Keratinocyte (primary cell): Measurements from ENCODE around the gene PCDHB13. TPM values are rescaled to one million over a fixed set of nuclear protein-coding genes. Genes with fewer than 3 reads are reported as not detected.
"Not testable (repeated sequence)": the region's sequence is repeated elsewhere in the genome, so short reads cannot be mapped to it uniquely, and the experiment has no call there.

Experiments
- DNase-seq: peaks from one replicate; pipeline ENCODE4 v3.0.0-alpha.2; 2011; ENCODE audit warnings: low read depth, missing footprints, low spot score
- FAIRE-seq: peaks from 2 replicates; lab custom pipeline; 2011; peaks lifted over from hg19 to GRCh38; lab: Jason Lieb, UNC
- H2AFZ ChIP-seq: 2 replicates; pipeline ENCODE4 v1.6.0; 2012; ENCODE audit warnings: low read length, control low read depth, inconsistent platforms; ENCODE audit not compliant: control insufficient read depth
- H3K27ac ChIP-seq: 2 replicates; pipeline ENCODE4 v1.5.1; 2011; ENCODE audit warnings: low read length; ENCODE audit not compliant: control insufficient read depth, insufficient read depth
- H3K27me3 ChIP-seq: 3 replicates; pipeline ENCODE4 v1.6.0; 2011; ENCODE audit warnings: low read length; ENCODE audit not compliant: control insufficient read depth, insufficient read depth; ENCODE audit errors: extremely low read depth
- H3K36me3 ChIP-seq, 2 experiments: 2 replicates in 1 of 2; 3 replicates in 1 of 2; pipeline ENCODE4 v1.5.1; 2011; ENCODE audit warnings: low read length in 2 of 2, mild to moderate bottlenecking in 1 of 2; ENCODE audit not compliant: control insufficient read depth in 2 of 2, insufficient read depth in 2 of 2; ENCODE audit errors: extremely low read depth in 1 of 2
- H3K4me1 ChIP-seq: 3 replicates; pipeline ENCODE4 v1.5.1; 2011; ENCODE audit warnings: low read length; ENCODE audit not compliant: control insufficient read depth, insufficient read depth; ENCODE audit errors: extremely low read depth
- H3K4me2 ChIP-seq: 3 replicates; pipeline ENCODE4 v1.6.0; 2011; ENCODE audit warnings: low read depth, low read length; ENCODE audit not compliant: control insufficient read depth, insufficient read depth; ENCODE audit errors: extremely low read depth
- H3K4me3 ChIP-seq, 3 experiments: fragments of 200-600 bp in 1 of 3; sonication (generic) in 1 of 3; 2 replicates in 2 of 3; 3 replicates in 1 of 3; pipeline ENCODE4 v1.5.1; 2011 to 2016; ENCODE audit warnings: low read length in 3 of 3, mild to moderate bottlenecking in 3 of 3, control low read depth in 2 of 3, inconsistent platforms in 1 of 3, low read depth in 1 of 3, mixed read lengths in 1 of 3, mixed run types in 1 of 3, moderate library complexity in 1 of 3; ENCODE audit not compliant: control insufficient read depth in 2 of 3, insufficient read depth in 2 of 3; ENCODE audit errors: extremely low read depth in 1 of 3
- H3K79me2 ChIP-seq: 2 replicates; pipeline ENCODE4 v1.6.0; 2012; ENCODE audit warnings: low read length; ENCODE audit not compliant: control insufficient read depth, insufficient read depth
- H3K9ac ChIP-seq: 3 replicates; pipeline ENCODE4 v1.6.0; 2011; ENCODE audit warnings: low read length; ENCODE audit not compliant: control insufficient read depth, insufficient read depth; ENCODE audit errors: extremely low read depth
- H3K9me1 ChIP-seq: 3 replicates; pipeline ENCODE4 v1.6.0; 2011; ENCODE audit warnings: low read length; ENCODE audit not compliant: control insufficient read depth, insufficient read depth; ENCODE audit errors: extremely low read depth
- H3K9me3 ChIP-seq: 2 replicates; pipeline ENCODE4 v1.5.1; 2012; ENCODE audit warnings: low read depth, low read length; ENCODE audit not compliant: control insufficient read depth
- H4K20me1 ChIP-seq: 3 replicates; pipeline ENCODE4 v1.6.0; 2011; ENCODE audit warnings: low read length; ENCODE audit not compliant: control insufficient read depth, insufficient read depth; ENCODE audit errors: extremely low read depth
- CTCF ChIP-seq, 3 experiments: IDR thresholded peaks in 1 of 3; conservative IDR thresholded peaks in 1 of 3; optimal IDR thresholded peaks in 1 of 3; 2 replicates in 2 of 3; 3 replicates in 1 of 3; pipeline versions ENCODE3 to v1.5.1; 2011; ENCODE audit warnings: low read length in 3 of 3, mild to moderate bottlenecking in 3 of 3, moderate library complexity in 2 of 3, control low read depth in 1 of 3, inconsistent platforms in 1 of 3; ENCODE audit not compliant: insufficient read depth in 2 of 3; ENCODE audit errors: extremely low read depth in 1 of 3
- EZH2 ChIP-seq: IDR thresholded peaks from one replicate; pipeline ENCODE4 v1.6.1; 2012; ENCODE audit warnings: inconsistent platforms, mild to moderate bottlenecking, low read length, moderate library complexity
- dilution Hi-C: fragments of 300-500 bp; cut with MboI; formaldehyde crosslinking; loops from one replicate; pipeline ENCODE4 v1.7.0; 2020; ENCODE audit warnings: low sequenced_read_pairs; ENCODE audit not compliant: extremely low pct_ligation_motif_present
- polyA plus RNA-seq, 5 experiments: library from polyadenylated mRNA; depleted of rRNA in 3 of 5; stranded (reverse) in 3 of 5; stranded (forward) in 1 of 5; unstranded in 1 of 5; fragments of >200 nt; gene quantifications; 1 replicate in 1 of 5; 2 replicates in 3 of 5; 3 replicates in 1 of 5; pipeline versions ENCODE4 v1.2.1 to v1.2.3, GENCODE V29; 2011 to 2012; ENCODE audit warnings: missing spikeins in 2 of 5, low read depth in 1 of 5, low replicate concordance in 1 of 5

The PCDHB13 gene
- polyA plus RNA-seq, 1 donor (not counting 4 experiments of a cell fraction or from before 2014, with no cell fraction given), result 0.07 TPM

GRCh38 chr5:141208478-141208877 is 5.2 kb upstream of the PCDHB13 start, which contains the start of gene PCDHB12:
Gene PCDHB12, plus strand, starts transcription at chr5:141208719. Its CDS starts 189 bp downstream, at chr5:141208908.
- peaks cover 2% of the 10 kb centered on the region for H3K9me3 ChIP-seq
- no peak within 1 kb of the TSS for H3K4me2 ChIP-seq
- H4K20me1 ChIP-seq, result no peaks in the 10 kb centered on the region
- DNase-seq (no peak), FAIRE-seq (no peak)
- H3K9ac ChIP-seq, result no peak within 1 kb of the TSS
- H3K4me3 ChIP-seq, result no peak within 1 kb of the TSS
- no peaks in the 10 kb centered on the region for H3K27me3 ChIP-seq
- no peak within 1 kb of the TSS for H3K27ac ChIP-seq
- H3K9me1 ChIP-seq, result no peaks in the 10 kb centered on the region
- no peaks in the 10 kb centered on the region for H3K36me3 ChIP-seq
- H3K4me1 ChIP-seq, result no peaks in the 10 kb centered on the region
- dilution Hi-C loops, result no loop called here
- TF ChIP-seq EZH2 (no peak), CTCF (optimal IDR thresholded peaks at IDR 0.05 in 1 of 3, IDR thresholded peaks at IDR 0.05 in 1 of 3, conservative IDR thresholded peaks at IDR 0.05 in 1 of 3; ENCODE audit: extremely low read depth in 1 of 3, insufficient read depth in 2 of 3, low read length in 3 of 3) (no peak)
- no peak within 1 kb of the TSS for H2AFZ ChIP-seq
- H3K79me2 ChIP-seq, result no peaks in the 10 kb centered on the region

GRCh38 chr5:141210281-141210680 is 3.4 kb upstream of the PCDHB13 start:
- H3K79me2 ChIP-seq, dilution Hi-C loops, H3K4me2 ChIP-seq, H2AFZ ChIP-seq, H3K27ac ChIP-seq, DNase-seq, H4K20me1 ChIP-seq, H3K9me1 ChIP-seq, H3K4me1 ChIP-seq, H3K4me3 ChIP-seq, FAIRE-seq, H3K36me3 ChIP-seq, H3K27me3 ChIP-seq, H3K9ac ChIP-seq, H3K9me3 ChIP-seq: not testable (repeated sequence)

GRCh38 chr5:141210849-141211248 is 2.9 kb upstream of the PCDHB13 start:
- H3K27ac ChIP-seq, H3K9me1 ChIP-seq, H3K27me3 ChIP-seq, H3K4me1 ChIP-seq, dilution Hi-C loops, H3K79me2 ChIP-seq, H3K9me3 ChIP-seq, H3K36me3 ChIP-seq, FAIRE-seq, H2AFZ ChIP-seq, H3K9ac ChIP-seq, H4K20me1 ChIP-seq, H3K4me3 ChIP-seq, DNase-seq, H3K4me2 ChIP-seq: not testable (repeated sequence)

GRCh38 chr5:141214583-141214982 is 864 bp downstream of the PCDHB13 start:
- H2AFZ ChIP-seq, H3K9ac ChIP-seq, DNase-seq, H3K4me1 ChIP-seq, H3K4me2 ChIP-seq, H3K79me2 ChIP-seq, FAIRE-seq, H3K27me3 ChIP-seq, H3K9me3 ChIP-seq, H4K20me1 ChIP-seq, H3K27ac ChIP-seq, H3K4me3 ChIP-seq, dilution Hi-C loops, H3K36me3 ChIP-seq, H3K9me1 ChIP-seq: not testable (repeated sequence)
